ENCODE results near the gene RIPK4.

- no peak for TF ChIP-seq CTCF (IDR thresholded peaks at IDR 0.05)
- TF ChIP-seq EZH2 (IDR thresholded peaks at IDR 0.05; ENCODE audit: borderline replicate concordance, insufficient read depth, low read depth, low read length, poor library complexity, severe bottlenecking) = no peak
Measured at GRCh38 chr21:41710823-41711160, 56.1 kb downstream of the RIPK4 start.

Data from B cell (primary cell).